CD4-positive, alpha-beta T cell treated with Interleukin-17A for 4 hours (primary cell): ENCODE data around the gene MGARP.
"Not testable (repeated sequence)": the region's sequence is repeated elsewhere in the genome, so short reads cannot be mapped to it uniquely, and the experiment has no call there.

Experiments used
- DNase-seq: peaks from one replicate; pipeline ENCODE4 v3.0.0-alpha.2; 2020; ENCODE audit warnings: mixed read lengths

The MGARP gene

DNA sequence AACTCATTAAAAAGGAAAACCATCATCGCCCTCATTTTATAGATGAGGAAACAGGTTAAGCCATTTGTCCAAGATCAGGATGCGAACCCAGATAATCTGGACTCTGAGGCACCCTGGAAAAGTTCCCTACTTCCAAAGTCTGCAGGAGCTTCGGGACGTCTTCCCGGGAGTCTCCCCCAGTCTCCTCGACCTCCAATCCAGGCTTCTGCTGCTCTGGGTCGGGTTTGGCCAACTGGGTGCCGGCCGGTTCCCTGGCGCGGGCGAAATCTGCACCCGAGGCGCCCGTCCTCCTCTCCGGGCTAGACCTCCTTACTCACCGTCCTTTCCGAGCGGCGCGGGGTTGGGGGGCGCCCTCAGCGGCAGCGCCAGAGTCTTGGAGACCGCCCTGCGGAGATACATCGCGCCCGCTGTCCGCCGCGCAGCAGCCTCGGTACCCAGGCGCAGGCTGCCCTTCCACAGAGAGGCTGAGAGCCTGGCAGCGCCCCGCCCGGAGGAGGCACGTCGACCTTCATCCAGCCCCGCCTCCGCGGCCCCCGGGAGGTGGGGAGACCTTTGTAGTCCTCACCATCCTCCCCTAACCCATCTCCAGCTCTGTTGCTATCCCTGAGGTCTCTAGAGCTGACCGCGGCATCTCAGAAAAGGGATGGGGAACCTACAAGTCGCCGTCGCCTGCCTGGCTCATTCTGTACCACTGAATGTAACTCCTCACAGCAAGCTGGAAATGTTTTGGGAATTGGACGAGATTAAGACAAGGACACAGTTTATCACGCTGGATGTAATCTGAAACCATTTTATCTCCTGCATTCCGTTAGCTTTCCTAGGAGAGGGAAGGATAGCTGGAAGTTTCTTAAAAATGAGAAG, at the start of gene MGARP:
TSS of gene MGARP (minus strand) at position 466 of the 861 bp plus-strand sequence. CDS start at position 399, 67 bp downstream.
- DNase-seq, result peak; percentile 23

DNA sequence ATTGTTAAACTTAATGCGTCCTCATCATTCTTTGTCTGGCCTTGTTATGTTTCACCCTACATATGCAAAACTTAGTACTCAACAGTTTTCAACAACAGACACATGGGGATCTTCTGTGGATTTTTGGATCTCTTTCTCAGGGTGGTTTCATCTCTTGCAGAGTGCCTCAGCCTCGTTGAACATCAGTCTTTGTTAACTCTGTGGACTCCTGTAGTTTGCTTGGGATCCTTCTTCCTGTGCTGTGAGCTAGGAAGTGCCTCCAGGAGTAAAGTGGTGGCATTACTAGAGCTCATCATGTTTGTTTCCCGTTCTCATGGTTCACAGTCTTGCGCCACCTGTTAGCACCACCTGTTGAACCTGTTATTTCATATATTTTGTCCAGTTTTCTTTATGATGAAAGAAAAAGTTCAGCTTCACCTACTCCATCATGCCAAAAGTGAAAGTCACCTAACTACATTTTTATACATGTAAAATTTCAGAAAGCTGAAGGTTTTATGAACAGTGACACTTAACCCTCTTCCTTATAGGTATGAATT, 49.7 kb upstream of the MGARP start:
- DNase-seq, result no peak

DNA sequence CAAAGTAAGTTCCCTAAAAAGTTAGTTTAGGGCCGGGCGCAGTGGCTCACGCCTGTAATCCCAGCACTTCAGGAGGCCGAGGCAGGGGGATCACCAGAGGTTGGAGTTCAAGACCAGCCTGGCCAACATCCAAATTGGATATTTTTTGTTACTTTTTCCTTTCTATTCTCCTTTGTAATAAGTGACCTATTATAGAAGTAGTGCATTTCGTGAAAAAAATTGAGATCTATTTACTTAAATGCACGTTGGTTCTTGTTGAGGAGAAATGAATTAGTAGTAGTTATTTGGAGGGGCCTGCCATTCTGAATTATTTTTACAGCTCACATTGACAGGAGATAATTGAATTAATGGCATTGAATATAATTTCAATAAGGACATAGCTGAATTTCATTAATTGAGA, 44.6 kb upstream of the MGARP start:
- DNase-seq, result no peak

DNA sequence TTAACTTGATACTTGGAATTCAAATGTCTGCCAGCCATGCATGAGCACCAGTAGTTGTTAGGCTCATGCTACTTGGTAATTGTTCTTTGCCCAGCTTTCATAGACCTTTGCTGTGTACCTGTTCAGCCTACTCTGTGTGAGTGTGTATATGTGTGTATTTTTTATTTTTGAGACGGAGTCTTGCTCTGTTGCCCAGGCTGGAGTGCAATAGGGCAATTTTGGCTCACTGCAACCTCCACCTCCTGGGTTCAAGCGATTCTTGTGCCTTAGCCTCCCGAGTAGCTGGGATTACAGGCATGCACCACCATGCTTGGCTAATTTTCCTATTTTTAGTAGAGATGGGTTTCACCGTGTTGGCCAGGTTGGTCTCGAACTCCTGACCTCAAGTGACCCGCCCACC, 42.5 kb upstream of the MGARP start:
- not testable (repeated sequence) for DNase-seq

DNA sequence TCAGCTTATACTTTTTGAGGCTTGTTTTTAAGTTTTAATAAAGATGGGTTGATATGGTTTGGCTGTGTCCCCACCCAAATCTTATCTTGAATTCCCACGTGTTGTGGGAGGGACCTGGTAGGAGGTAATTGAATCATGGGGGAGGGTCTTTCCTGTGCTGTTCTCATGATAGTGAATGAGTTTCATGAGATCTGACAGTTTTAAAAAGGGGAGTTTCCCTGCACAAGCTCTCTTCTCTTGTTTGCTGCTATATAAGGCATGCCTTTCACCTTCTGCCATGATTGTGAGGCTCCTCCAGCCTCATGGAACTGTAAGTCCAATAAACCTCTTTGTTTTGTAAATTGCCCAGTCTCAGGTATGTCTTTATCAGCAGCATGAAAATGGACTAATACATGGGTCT, 42.0 kb upstream of the MGARP start:
- not testable (repeated sequence) for DNase-seq

DNA sequence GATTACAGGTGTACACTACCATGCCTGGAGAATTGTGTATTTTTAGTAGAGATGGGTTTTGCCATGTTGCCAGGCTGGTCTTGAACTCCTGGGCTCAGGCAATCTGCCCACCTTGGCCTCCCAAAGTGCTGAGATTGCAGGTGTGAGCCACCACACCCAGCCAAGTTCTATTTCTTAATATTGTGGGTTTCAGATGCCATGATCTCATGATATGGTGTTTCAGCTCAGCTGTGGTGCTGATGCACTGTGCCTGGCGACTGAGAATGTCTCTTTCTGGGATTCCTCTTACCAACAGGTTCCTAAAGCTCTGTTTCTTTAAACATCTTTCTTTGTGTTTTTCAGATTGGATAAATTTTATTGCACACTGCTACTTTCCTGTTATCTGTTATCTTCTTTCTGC, 39.5 kb upstream of the MGARP start:
- no peak for DNase-seq

DNA sequence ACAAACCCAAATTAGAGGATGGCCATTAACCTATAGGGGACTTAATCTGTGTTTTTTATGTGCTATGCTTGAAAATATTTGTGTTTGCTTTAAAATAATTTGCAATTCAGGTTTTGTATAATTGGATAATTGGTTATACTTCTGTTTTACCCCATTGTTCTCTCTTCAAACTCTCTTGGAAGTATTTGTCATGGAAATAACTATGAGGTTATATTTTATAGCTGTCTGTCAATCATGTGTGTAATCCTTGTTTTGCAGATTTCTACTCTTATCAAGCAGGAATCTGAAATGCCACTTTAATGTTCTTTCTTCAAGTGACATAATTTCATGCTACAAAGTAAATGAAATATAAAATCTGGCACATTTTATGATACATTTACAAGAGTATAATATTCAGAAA, 37.6 kb upstream of the MGARP start:
- no peak for DNase-seq

DNA sequence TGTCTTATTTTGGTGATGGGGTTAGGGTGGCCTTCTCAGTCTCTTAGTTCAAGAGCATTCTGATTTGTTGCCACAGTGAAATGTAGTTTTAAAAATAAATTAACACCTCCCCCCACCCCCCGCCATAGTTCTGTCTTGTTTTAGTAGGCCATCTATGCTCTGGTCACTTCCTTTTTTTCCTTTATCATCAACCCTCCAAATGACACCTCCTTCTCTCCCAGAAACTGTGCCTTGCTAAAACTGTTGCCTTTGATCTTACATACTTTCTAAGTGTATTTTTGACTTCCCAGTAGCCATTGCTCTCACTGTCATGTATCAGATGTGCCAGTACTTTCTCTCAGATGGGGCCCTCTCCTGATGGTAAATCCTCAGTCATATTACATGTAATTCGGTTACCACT, 36.7 kb upstream of the MGARP start:
- no peak for DNase-seq

DNA sequence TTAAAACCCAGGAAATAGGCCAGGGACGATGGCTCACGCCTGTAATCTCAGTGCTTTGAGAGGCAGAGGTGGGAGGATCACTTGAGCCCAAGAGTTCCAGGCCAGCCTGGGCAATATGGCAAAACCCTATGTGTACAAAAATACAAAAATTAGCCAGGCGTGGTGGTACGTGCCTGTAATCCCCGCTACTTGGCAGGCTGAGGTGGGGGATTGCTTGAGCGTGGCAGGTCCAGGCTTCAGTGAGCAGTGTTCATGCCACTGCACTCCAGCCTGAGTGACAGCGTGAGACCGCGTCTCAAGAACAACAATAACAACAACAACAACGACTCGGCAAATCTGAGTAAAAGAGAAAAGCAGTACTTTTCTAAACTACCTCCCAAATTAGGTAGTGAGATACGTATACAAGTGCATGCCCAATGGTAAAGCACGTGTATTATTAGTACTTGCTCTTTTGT, 35.2 kb upstream of the MGARP start:
- DNase-seq, result no peak

DNA sequence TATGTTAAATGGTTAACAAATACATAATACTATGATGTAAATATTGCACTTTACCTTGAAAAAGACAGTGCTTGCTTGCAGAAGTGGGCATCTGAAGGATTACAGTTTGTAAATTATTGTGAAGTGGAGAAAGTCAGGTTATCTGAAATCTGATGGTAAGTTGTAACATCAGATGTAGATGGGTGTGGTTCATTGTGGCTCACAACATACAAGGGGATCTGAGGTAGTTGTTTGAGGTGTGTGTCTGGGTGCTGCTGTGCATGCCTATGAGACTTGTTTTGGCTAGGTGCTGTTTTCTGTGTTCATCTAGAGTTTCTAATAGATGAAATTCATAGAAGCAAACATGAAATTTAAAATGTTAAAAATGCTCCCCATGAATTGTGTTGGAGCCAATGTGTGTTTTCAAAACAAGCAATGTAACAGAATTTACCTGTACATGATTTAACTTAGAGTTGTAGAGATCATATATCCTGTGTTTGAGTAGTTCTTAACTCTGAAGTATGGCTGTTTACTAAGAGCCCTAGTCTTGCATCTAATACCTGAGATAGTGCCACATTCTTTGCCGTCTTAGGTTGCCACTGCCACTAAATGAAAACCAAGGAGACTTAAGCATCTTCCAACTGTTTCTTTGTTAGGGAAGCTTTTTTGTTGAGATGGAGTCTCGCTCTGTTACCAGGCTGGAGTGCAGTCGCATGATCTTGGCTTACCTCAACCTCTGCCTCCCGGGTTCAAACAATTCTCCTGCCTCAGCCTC, 34.2 kb upstream of the MGARP start:
- DNase-seq, result peak; percentile 22

DNA sequence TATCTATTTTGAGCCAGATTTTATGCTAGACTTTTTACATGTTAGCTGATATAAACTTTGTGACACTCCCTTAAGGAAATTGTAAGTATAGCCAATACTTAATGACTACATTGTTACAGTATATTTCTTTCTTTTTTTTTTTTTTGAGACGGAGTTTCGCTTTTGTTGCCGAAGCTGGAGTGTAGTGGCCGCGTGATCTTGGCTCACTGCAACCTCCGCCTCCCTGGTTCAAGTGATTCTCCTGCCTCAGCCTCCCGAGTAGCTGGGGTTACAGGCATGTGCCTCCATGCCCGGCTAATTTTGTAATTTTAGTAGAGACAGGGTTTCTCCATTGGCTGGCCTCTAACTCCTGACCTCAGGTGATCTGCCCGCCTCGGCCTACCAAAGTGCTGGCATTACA, 33.4 kb upstream of the MGARP start:
- DNase-seq, result not testable (repeated sequence)

DNA sequence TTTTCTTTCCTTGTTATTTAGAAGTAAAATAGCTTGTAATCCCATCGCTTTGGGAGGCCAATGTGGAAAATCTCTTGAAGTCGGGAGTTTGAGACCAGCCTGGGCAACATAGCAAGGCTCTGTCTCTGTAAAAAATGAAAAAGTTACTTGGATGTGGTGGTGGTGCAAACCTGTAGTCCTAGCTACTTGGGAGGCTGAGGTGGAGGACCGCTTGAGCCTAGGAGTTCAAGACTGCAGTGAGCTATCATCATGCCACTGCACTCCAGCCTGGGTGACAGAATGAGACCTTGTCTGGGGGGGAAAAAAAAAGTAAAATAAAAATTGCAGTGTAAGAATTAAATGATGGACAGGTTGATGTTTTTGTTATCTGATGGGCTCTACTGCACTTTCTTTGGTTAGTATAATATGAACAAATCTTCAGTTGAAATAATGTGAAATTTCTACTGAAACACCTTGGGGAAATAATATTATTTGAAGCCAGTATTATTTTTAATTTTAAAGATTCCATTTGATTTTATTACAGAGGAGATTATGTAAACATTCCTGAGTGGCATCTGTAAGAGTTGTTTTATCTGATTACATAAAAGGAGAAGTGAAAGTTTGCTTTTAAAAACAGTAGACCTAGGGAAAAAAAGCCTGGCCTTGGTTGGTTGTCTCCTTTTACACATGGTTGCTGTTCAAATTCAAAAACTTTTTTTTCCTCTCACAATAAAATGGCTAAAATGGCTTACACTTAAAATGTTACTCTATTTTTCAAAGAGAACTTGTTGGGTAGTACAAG, 32.7 kb upstream of the MGARP start:
- DNase-seq, result no peak

DNA sequence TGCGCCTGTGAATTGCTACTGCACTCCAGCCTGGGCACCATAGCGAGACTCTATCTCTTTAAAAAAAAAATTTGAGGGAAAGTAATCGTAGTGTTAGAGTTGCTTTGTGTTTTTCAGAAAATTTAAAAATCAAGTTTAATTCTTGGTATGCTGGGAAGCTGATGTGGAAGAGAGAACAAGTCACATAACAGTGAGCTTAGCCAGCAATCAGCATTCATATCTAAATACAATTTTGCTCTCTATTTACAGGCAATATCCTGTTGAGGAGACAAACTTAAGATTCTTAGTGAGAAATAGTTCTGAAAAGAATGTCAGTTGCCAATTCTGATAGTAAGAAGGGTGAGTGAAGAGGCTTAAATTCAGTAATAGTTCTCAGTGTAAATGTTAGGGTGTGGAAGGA, 31.9 kb upstream of the MGARP start:
- DNase-seq, result no peak

DNA sequence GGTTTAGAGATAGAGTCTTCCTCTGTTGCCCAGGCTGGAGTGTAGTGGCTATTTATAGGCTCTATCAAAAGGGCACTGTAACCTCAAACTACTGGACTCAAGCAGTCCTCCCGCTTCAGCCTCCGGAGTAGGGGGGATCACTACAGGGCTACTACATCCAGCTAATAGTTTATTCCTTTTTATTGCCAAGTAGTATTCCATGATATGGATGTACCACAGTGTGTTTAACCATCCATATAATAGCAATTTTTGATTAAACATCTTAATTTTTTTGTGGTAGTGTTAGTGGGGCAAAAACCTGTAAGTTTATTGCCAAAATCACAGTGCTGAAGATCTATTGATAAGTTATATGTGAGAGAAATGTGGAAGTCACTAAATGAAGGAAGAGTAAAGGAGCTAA, 24.9 kb upstream of the MGARP start:
- DNase-seq, result no peak

DNA sequence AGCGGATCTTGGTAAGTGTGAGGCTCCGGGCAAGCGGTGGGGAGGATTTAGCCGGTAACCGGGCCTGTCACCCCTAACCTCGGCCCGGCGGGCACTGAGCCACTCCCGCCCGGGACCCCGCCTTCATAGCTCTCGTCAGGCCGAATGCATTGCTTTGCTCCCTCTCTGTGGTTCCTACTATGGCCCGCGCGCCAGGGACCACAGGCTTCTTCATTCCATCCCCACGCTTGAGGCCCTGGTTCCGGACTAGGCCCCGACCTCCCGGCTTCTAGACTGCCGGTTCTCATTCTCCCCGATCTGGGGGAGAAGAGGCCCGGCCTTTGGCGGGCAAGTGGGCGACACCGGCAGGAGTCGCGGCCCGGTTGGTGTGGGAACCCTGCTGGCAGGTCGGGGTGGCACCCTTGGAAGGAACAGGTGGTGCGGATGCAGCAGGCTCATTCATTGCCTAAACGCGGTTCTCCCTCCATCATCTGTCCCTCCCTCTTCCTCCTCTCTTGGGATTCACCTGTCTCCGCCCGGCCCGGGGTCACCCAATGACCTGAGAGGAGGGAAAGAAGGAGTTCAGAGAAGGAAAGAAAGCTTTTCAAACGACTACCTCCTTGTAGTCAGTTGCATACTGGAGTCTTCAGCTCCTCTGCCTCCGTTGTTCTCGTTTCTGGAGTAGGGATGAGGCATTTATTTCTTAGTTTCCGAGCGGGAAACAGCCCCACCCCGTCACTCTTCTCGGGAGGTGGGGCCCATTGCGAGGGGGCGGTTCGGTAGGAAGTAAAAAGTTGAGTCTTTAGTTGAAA, 22.0 kb upstream of the MGARP start, which contains the start of gene NDUFC1:
TSS of gene NDUFC1 (minus strand) at position 657 of the 791 bp plus-strand sequence. CDS start 6,679 bp downstream, outside the sequence.
- DNase-seq, result peak; percentile 65

DNA sequence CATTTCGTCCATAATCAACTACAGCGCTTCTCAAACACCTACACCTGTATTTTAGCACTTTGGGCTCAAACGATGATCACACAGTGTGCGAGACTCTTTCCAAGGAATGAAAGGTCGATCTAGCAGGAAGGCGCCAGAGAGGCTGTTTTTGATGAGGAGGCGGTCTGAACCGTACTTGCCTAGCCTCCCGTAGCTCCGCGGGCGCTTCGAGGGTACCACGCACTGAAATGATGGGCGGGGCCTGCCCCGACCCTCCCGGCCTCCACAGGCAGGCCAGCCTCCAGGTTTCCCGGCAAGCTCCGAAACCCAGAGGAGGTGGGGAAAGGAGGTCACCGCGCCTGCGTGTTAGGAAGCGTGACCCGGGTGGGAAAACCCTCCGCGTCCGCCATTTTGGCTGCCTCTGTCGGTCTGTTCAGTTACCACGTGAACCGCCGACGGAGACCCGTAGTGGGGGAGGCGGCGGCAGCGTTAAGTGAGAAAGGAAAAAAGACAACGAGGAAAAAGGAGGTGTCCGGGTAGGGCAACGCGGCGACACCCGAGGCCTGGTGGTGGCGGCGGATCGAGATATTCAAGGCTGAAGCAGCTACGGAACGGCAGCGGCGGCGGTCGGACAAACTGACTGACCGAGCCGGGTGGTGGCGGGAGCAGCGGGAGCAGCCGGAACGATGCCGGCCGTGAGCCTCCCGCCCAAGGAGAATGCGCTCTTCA, 21.2 kb upstream of the MGARP start, which contains the start of gene NAA15:
TSS of gene NAA15 (plus strand) at position 393 of the 708 bp plus-strand sequence. CDS start at position 666, 273 bp downstream.
- peak; percentile 98 for DNase-seq

DNA sequence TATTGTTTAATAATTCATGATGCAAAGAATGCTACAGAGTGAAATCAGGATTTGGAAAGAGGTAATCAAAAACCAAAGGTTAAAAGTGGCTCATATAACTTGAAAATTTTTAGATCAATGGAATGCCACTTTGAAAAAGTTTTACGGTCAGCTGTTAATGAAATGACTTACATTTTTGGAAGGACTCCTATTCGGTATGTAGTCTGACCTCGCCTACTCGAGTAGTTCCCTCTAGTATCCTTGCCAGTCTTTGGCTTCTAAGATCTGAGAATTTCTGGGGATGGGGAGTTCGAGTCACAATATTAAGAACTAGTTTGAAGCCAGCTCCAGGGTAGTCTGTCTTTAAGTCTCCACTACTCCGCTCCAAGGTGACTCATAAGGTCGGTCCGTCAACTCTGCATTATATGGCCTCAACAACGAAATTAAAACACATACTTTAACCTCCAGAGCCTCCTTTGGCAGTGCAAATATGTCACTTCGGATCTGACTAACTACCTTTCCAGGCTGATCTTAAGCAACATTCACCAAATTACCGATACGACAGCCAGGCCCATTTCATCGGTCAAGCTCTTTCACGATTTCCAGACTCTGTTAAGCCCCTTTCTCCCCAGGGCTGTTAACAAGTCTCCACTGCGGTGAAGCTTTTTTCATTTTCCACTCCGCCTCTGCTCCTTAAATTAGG, 20.5 kb upstream of the MGARP start:
- peak; percentile 34 for DNase-seq

DNA sequence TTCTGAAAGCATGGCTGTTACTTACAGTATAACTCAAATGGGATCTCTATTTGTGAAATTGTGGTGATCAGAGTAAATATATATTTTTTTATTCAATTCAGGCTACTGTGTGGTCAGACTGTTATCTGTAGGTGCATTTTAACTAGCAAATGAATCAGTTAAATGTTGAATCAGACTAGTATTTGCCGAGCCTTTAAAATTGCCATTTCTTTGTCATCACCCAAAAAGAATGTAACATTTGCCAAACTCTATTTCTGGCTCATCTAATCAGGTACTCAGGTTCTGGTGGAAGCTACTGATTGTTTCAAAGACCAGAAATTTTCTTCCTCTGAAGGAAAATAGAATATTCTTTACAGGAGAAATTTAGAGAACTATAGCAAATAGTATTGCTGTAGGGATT, 19.5 kb upstream of the MGARP start:
- no peak for DNase-seq

DNA sequence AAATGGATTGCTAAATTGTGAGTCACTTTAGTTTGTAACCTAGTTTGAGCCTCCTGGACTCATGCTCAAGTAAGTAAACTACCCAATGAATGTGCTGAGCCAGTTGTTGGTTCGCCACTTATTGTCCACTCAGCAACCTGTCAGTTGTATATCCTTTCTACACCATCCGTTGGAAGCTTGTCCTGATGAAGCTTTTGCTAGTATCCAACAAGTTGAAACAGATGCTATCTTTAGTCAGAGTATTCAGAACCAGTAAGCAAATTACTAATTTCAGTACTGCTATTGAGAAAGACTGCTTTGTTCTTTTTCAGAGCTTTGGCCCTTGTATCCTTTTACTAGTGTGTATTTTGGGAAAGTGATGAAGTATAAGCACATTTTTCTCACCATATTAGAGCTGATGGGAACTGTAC, 17.0 kb upstream of the MGARP start:
- DNase-seq, result no peak

DNA sequence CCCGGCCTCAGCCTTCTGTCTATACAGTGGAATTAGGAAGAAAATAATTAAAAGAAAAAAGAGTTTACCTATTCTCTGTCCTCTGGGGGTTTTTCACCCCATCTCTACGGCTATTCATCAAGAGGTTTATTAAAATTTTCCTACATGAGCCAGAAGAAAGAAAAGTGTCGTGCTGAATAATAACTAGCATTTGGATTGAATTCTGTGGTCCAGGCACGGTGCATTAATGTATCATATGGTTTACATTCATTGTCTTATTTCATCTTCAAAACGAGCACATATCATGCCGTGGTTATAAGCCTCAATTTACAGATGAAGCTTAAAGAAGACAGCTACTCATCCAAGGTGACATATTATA, 15.9 kb upstream of the MGARP start:
- no peak for DNase-seq
